GM12892 (cell line): ENCODE data around the gene TEC.

Experiments used
- POLR2A ChIP-seq: IDR thresholded peaks from 2 replicates; pipeline ENCODE4 v1.6.1; 2011; ENCODE audit warnings: low read depth, low read length, control low read depth
- POLR2AphosphoS5 ChIP-seq: IDR thresholded peaks from 2 replicates; pipeline ENCODE4 v1.6.1; 2011; ENCODE audit warnings: low read depth, low read length, control low read depth
- TAF1 ChIP-seq: IDR thresholded peaks from 2 replicates; pipeline ENCODE4 v1.6.1; 2011; ENCODE audit warnings: low read depth, mild to moderate bottlenecking, control low read depth, low read length, borderline replicate concordance

GRCh38 chr4:48112017-48112667, 157.5 kb downstream of the TEC start:
- TF ChIP-seq POLR2A (no peak), TAF1 (no peak), POLR2AphosphoS5 (no peak)
